ENCODE measurements around the gene SLC2A1.

- no peak for TF ChIP-seq CTCF (optimal IDR thresholded peaks at IDR 0.05 in 1 of 3, IDR thresholded peaks at IDR 0.05 in 1 of 3, conservative IDR thresholded peaks at IDR 0.05 in 1 of 3; ENCODE audit: extremely low read depth in 1 of 3, insufficient read depth in 2 of 3, low read length in 3 of 3)
- no peak for TF ChIP-seq EZH2 (IDR thresholded peaks at IDR 0.05; ENCODE audit: low read length)
Measured at GRCh38 chr1:42977653-42978052, 19.0 kb upstream of the SLC2A1 start.
